Measurements from ENCODE around the gene KDM1B.
"Not testable (repeated sequence)": the region's sequence is repeated elsewhere in the genome, so short reads cannot be mapped to it uniquely, and the experiment has no call there.

The KDM1B gene

GRCh38 chr6:18189196-18189595 is 34.0 kb downstream of the KDM1B start:
- 98% methylated on average over 2 of the region's 2 CpGs for WGBS
- H3K36me3 ChIP-seq (ENCODE audit: insufficient read depth, low read length): no peaks in the 10 kb centered on the region
- no peak overlapping the region for H3K4me3 ChIP-seq (ENCODE audit: low read length)
- H3K27ac ChIP-seq (ENCODE audit: low read depth, low read length): no peak overlapping the region
- H3K9ac ChIP-seq (ENCODE audit: low read depth, low read length): no peak overlapping the region
- H3K4me1 ChIP-seq (ENCODE audit: insufficient read depth, low read length): peaks cover 23% of the 10 kb centered on the region
- H3K27me3 ChIP-seq (ENCODE audit: insufficient read depth, low read length): no peaks in the 10 kb centered on the region
- H3K9me3 ChIP-seq (ENCODE audit: insufficient read depth, low read depth, low read length): no peaks in the 10 kb centered on the region

- Histone ChIP-seq H3K4me1 (ENCODE audit: insufficient read depth, low read length) (peaks cover 7% of the 10 kb centered on the region), H3K9ac (ENCODE audit: low read depth, low read length) (no peak overlapping the region), H3K27me3 (ENCODE audit: insufficient read depth, low read length) (no peaks in the 10 kb centered on the region), H3K36me3 (ENCODE audit: insufficient read depth, low read length) (no peaks in the 10 kb centered on the region), H3K27ac (ENCODE audit: low read depth, low read length) (no peak overlapping the region), H3K9me3 (ENCODE audit: insufficient read depth, low read depth, low read length) (no peaks in the 10 kb centered on the region), H3K4me3 (ENCODE audit: low read length) (no peak overlapping the region)
- WGBS: 98% methylated on average over 2 of the region's 3 CpGs
Observed at GRCh38 chr6:18192026-18192425, 36.8 kb downstream of the KDM1B start.

- Histone ChIP-seq H3K9me3 (ENCODE audit: insufficient read depth, low read depth, low read length) (no peaks in the 10 kb centered on the region), H3K27ac (ENCODE audit: low read depth, low read length) (no peak overlapping the region), H3K27me3 (ENCODE audit: insufficient read depth, low read length) (no peaks in the 10 kb centered on the region), H3K36me3 (ENCODE audit: insufficient read depth, low read length) (0 out of 2 replicates have a peak, but pooled peaks cover 5% of the 10 kb centered on the region), H3K4me1 (ENCODE audit: insufficient read depth, low read length) (no peaks in the 10 kb centered on the region), H3K4me3 (ENCODE audit: low read length) (no peak overlapping the region), H3K9ac (ENCODE audit: low read depth, low read length) (no peak overlapping the region)
- WGBS: 84% methylated on average over 6 of the region's 6 CpGs
Observed at GRCh38 chr6:18203786-18204185, 48.6 kb downstream of the KDM1B start.

GRCh38 chr6:18204691-18205090 is 49.5 kb downstream of the KDM1B start:
- Histone ChIP-seq H3K27ac (ENCODE audit: low read depth, low read length) (no peak overlapping the region), H3K9ac (ENCODE audit: low read depth, low read length) (no peak overlapping the region), H3K9me3 (ENCODE audit: insufficient read depth, low read depth, low read length) (no peaks in the 10 kb centered on the region), H3K27me3 (ENCODE audit: insufficient read depth, low read length) (no peaks in the 10 kb centered on the region), H3K4me1 (ENCODE audit: insufficient read depth, low read length) (no peaks in the 10 kb centered on the region), H3K4me3 (ENCODE audit: low read length) (no peak overlapping the region), H3K36me3 (ENCODE audit: insufficient read depth, low read length) (peaks cover 11% of the 10 kb centered on the region; the same call in 1 of the 2 replicates)
- 92% methylated on average over 8 of the region's 8 CpGs for WGBS

- H3K27ac ChIP-seq (ENCODE audit: low read depth, low read length): no peak overlapping the region
- peaks cover 6% of the 10 kb centered on the region; the same call in 1 of the 2 replicates for H3K36me3 ChIP-seq (ENCODE audit: insufficient read depth, low read length)
- H3K9me3 ChIP-seq (ENCODE audit: insufficient read depth, low read depth, low read length): no peaks in the 10 kb centered on the region
- no peak overlapping the region for H3K9ac ChIP-seq (ENCODE audit: low read depth, low read length)
- no peaks in the 10 kb centered on the region for H3K4me1 ChIP-seq (ENCODE audit: insufficient read depth, low read length)
- no peaks in the 10 kb centered on the region for H3K27me3 ChIP-seq (ENCODE audit: insufficient read depth, low read length)
- H3K4me3 ChIP-seq (ENCODE audit: low read length): no peak overlapping the region
- WGBS: 91% methylated on average over 6 of the region's 6 CpGs
Observed at GRCh38 chr6:18206591-18206990, 51.4 kb downstream of the KDM1B start.

- no peak overlapping the region for H3K9ac ChIP-seq (ENCODE audit: low read depth, low read length)
- H3K27ac ChIP-seq (ENCODE audit: low read depth, low read length): no peak overlapping the region
- no peaks in the 10 kb centered on the region for H3K27me3 ChIP-seq (ENCODE audit: insufficient read depth, low read length)
- no peaks in the 10 kb centered on the region for H3K4me1 ChIP-seq (ENCODE audit: insufficient read depth, low read length)
- peaks cover 6% of the 10 kb centered on the region; the same call in 1 of the 2 replicates for H3K36me3 ChIP-seq (ENCODE audit: insufficient read depth, low read length)
- no peaks in the 10 kb centered on the region for H3K9me3 ChIP-seq (ENCODE audit: insufficient read depth, low read depth, low read length)
- 94% methylated on average over 7 of the region's 8 CpGs for WGBS
- no peak overlapping the region for H3K4me3 ChIP-seq (ENCODE audit: low read length)
Observed at GRCh38 chr6:18207438-18207837, 52.2 kb downstream of the KDM1B start.

GRCh38 chr6:18207949-18208348 is 52.7 kb downstream of the KDM1B start:
- no peaks in the 10 kb centered on the region for H3K4me1 ChIP-seq (ENCODE audit: insufficient read depth, low read length)
- H3K27me3 ChIP-seq (ENCODE audit: insufficient read depth, low read length): no peaks in the 10 kb centered on the region
- H3K36me3 ChIP-seq (ENCODE audit: insufficient read depth, low read length): peaks cover 6% of the 10 kb centered on the region; the same call in 1 of the 2 replicates
- H3K9ac ChIP-seq (ENCODE audit: low read depth, low read length): no peak overlapping the region
- no peak overlapping the region for H3K27ac ChIP-seq (ENCODE audit: low read depth, low read length)
- no peaks in the 10 kb centered on the region for H3K9me3 ChIP-seq (ENCODE audit: insufficient read depth, low read depth, low read length)
- WGBS: 100% methylated on average over 2 of the region's 2 CpGs
- no peak overlapping the region for H3K4me3 ChIP-seq (ENCODE audit: low read length)

- not testable (repeated sequence) for H3K36me3 ChIP-seq (ENCODE audit: insufficient read depth, low read length); H3K9ac ChIP-seq (ENCODE audit: low read depth, low read length)
- 96% methylated on average over 7 of the region's 9 CpGs for WGBS
Observed at GRCh38 chr6:18208778-18209177, 53.6 kb downstream of the KDM1B start.

GRCh38 chr6:18209539-18210197 is 54.4 kb downstream of the KDM1B start:
- no peak overlapping the region for H3K9ac ChIP-seq (ENCODE audit: low read depth, low read length)
- no peak overlapping the region for H3K4me3 ChIP-seq (ENCODE audit: low read length)
- no peak overlapping the region for H3K27ac ChIP-seq (ENCODE audit: low read depth, low read length)
- WGBS: 93% methylated on average over 12 of the region's 12 CpGs
- peaks cover 6% of the 10 kb centered on the region; the same call in 1 of the 2 replicates for H3K36me3 ChIP-seq (ENCODE audit: insufficient read depth, low read length)
- no peaks in the 10 kb centered on the region for H3K27me3 ChIP-seq (ENCODE audit: insufficient read depth, low read length)
- H3K4me1 ChIP-seq (ENCODE audit: insufficient read depth, low read length): no peaks in the 10 kb centered on the region
- no peaks in the 10 kb centered on the region for H3K9me3 ChIP-seq (ENCODE audit: insufficient read depth, low read depth, low read length)

More at GRCh38 chr6:18208778-18209177, 53.6 kb downstream of the KDM1B start:
- not testable (repeated sequence) for H3K4me3 ChIP-seq (ENCODE audit: low read length); H3K27me3 ChIP-seq (ENCODE audit: insufficient read depth, low read length); H3K4me1 ChIP-seq (ENCODE audit: insufficient read depth, low read length); H3K27ac ChIP-seq (ENCODE audit: low read depth, low read length); H3K9me3 ChIP-seq (ENCODE audit: insufficient read depth, low read depth, low read length)

GRCh38 chr6:18210707-18211106 is 55.5 kb downstream of the KDM1B start:
- no peaks in the 10 kb centered on the region for H3K9me3 ChIP-seq (ENCODE audit: insufficient read depth, low read depth, low read length)
- 96% methylated on average over 5 of the region's 5 CpGs for WGBS

GRCh38 chr6:18211338-18211737 is 56.1 kb downstream of the KDM1B start:
- no peaks in the 10 kb centered on the region for H3K9me3 ChIP-seq (ENCODE audit: insufficient read depth, low read depth, low read length)
- 97% methylated on average over 6 of the region's 6 CpGs for WGBS
- H3K27me3 ChIP-seq (ENCODE audit: insufficient read depth, low read length): no peaks in the 10 kb centered on the region
- no peak overlapping the region for H3K9ac ChIP-seq (ENCODE audit: low read depth, low read length)
- no peaks in the 10 kb centered on the region for H3K4me1 ChIP-seq (ENCODE audit: insufficient read depth, low read length)
- H3K36me3 ChIP-seq (ENCODE audit: insufficient read depth, low read length): peaks cover 14% of the 10 kb centered on the region
- no peak overlapping the region for H3K4me3 ChIP-seq (ENCODE audit: low read length)
- H3K27ac ChIP-seq (ENCODE audit: low read depth, low read length): no peak overlapping the region

More at GRCh38 chr6:18210707-18211106, 55.5 kb downstream of the KDM1B start:
- no peaks in the 10 kb centered on the region for H3K4me1 ChIP-seq (ENCODE audit: insufficient read depth, low read length)
- H3K27me3 ChIP-seq (ENCODE audit: insufficient read depth, low read length): no peaks in the 10 kb centered on the region
- H3K36me3 ChIP-seq (ENCODE audit: insufficient read depth, low read length): peaks cover 12% of the 10 kb centered on the region; the same call in 1 of the 2 replicates
- H3K27ac ChIP-seq (ENCODE audit: low read depth, low read length): no peak overlapping the region
- H3K9ac ChIP-seq (ENCODE audit: low read depth, low read length): no peak overlapping the region
- no peak overlapping the region for H3K4me3 ChIP-seq (ENCODE audit: low read length)

- Histone ChIP-seq H3K9ac (ENCODE audit: low read depth, low read length) (no peak overlapping the region), H3K9me3 (ENCODE audit: insufficient read depth, low read depth, low read length) (no peaks in the 10 kb centered on the region), H3K27me3 (ENCODE audit: insufficient read depth, low read length) (no peaks in the 10 kb centered on the region), H3K4me3 (ENCODE audit: low read length) (no peak overlapping the region), H3K36me3 (ENCODE audit: insufficient read depth, low read length) (peaks cover 19% of the 10 kb centered on the region), H3K4me1 (ENCODE audit: insufficient read depth, low read length) (no peaks in the 10 kb centered on the region), H3K27ac (ENCODE audit: low read depth, low read length) (no peak overlapping the region)
- WGBS: 91% methylated on average over 4 of the region's 4 CpGs
Observed at GRCh38 chr6:18212231-18212630, 57.0 kb downstream of the KDM1B start.
